ENCODE results near the gene LRRC38. TPM values are rescaled to one million over a fixed set of nuclear protein-coding genes. Genes with fewer than 3 reads are reported as not detected.

Gene LRRC38
- total RNA-seq, 2 donors from 2014 or later, result 0.46 to 0.51 TPM

DNA sequence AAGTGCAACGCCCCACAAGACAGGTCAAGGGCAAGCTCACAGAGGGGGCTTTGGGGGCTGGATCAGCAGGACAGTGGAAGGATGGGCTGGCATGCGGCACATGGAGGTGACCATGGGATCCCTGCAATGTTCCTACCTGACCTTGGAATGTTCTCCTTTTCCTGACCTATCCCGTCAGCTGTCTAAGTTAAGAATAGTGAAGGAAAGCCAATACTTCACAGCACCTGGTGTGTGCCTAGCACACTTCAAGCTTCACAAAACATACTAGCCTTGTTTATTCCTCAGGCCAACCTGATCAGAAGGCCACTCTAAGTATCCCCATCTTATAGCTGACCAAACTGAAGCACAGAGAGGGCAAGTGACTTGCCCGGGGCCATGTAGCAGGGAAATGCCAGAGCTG, 31.2 kb downstream of the LRRC38 start:
- no peaks in the 10 kb centered on the region for H3K4me1 Mint-ChIP-seq
- Histone ChIP-seq H3K9me3 (ENCODE audit: control insufficient read depth, low read length) (no peaks in the 10 kb centered on the region), H3K4me1 (ENCODE audit: control insufficient read depth, insufficient read depth, low read length) (no peaks in the 10 kb centered on the region), H3K9ac (ENCODE audit: extremely low read depth, low read length, poor library complexity, severe bottlenecking) (no peak overlapping the region), H3K27me3 (ENCODE audit: control insufficient read depth, insufficient read depth, low read length, poor library complexity, severe bottlenecking) (no peaks in the 10 kb centered on the region), H3K4me3 (ENCODE audit: low read length) (no peak overlapping the region), H3K27ac (ENCODE audit: low read depth, low read length) (no peak overlapping the region), H3K36me3 (ENCODE audit: control insufficient read depth, insufficient read depth, low read length) (no peaks in the 10 kb centered on the region)
- WGBS, 2 experiments (ENCODE audit: insufficient coverage in 1 of 2, insufficient read length in 1 of 2), result 62 to 81% methylated on average over 2 to 4 of the region's 4 CpGs
- H3K4me3 Mint-ChIP-seq, result no peak overlapping the region
- TF ChIP-seq, protein P1, sequence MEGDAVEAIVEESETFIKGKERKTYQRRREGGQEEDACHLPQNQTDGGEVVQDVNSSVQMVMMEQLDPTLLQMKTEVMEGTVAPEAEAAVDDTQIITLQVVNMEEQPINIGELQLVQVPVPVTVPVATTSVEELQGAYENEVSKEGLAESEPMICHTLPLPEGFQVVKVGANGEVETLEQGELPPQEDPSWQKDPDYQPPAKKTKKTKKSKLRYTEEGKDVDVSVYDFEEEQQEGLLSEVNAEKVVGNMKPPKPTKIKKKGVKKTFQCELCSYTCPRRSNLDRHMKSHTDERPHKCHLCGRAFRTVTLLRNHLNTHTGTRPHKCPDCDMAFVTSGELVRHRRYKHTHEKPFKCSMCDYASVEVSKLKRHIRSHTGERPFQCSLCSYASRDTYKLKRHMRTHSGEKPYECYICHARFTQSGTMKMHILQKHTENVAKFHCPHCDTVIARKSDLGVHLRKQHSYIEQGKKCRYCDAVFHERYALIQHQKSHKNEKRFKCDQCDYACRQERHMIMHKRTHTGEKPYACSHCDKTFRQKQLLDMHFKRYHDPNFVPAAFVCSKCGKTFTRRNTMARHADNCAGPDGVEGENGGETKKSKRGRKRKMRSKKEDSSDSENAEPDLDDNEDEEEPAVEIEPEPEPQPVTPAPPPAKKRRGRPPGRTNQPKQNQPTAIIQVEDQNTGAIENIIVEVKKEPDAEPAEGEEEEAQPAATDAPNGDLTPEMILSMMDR (conservative IDR thresholded peaks at IDR 0.05), result no peak
- no peak overlapping the region for H3K27ac Mint-ChIP-seq
- H3K27me3 Mint-ChIP-seq (ENCODE audit: insufficient read depth), result peaks cover 41% of the 10 kb centered on the region
- no peak for DNase-seq
- H3K36me3 Mint-ChIP-seq (ENCODE audit: low read depth), result no peaks in the 10 kb centered on the region
- peaks cover 4% of the 10 kb centered on the region for H3K9me3 Mint-ChIP-seq

DNA sequence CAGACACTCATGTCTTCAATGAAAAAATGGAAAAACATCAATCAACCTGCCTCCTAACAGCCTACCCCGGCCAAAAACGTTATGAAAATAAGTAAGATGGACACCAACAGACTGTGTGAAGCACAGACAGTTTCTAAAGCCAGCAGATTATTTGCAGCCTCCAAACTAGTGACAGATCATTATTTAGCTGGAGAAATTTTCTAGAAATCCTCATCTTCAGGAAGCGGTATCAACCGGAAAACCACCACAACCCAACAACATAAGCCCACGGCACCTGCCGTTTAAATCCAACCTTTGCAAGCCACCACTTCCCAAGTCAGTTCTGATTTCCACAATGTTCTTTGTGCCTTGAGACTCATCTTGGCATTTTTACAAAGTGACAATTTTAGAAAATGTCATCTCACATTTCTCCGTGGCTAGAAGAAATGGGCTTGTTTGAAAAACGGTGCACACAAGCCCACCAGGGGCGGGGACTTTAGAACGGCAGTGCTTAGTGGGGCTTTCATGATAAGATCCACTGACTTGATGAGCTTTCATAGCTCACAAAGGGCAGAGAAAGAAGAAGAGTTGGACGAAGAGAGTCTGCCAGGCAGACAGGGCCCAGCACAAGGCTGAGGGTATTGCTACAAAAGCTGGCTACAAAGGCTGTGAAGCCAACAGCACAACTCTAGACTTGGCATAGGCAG, 34.5 kb downstream of the LRRC38 start:
- H3K9me3 ChIP-seq (ENCODE audit: control insufficient read depth, low read length), result no peaks in the 10 kb centered on the region
- no peak overlapping the region for H3K27ac ChIP-seq (ENCODE audit: low read depth, low read length)
- Mint-ChIP-seq H3K27ac (no peak overlapping the region), H3K9me3 (peaks cover 21% of the 10 kb centered on the region), H3K36me3 (ENCODE audit: low read depth) (no peaks in the 10 kb centered on the region), H3K27me3 (ENCODE audit: insufficient read depth) (peaks cover 18% of the 10 kb centered on the region), H3K4me3 (no peak overlapping the region), H3K4me1 (no peaks in the 10 kb centered on the region)
- no peaks in the 10 kb centered on the region for H3K4me1 ChIP-seq (ENCODE audit: control insufficient read depth, insufficient read depth, low read length)
- no peaks in the 10 kb centered on the region for H3K27me3 ChIP-seq (ENCODE audit: control insufficient read depth, insufficient read depth, low read length, poor library complexity, severe bottlenecking)
- no peak for DNase-seq
- TF ChIP-seq, protein P1 (conservative IDR thresholded peaks at IDR 0.05), result no peak
- H3K4me3 ChIP-seq (ENCODE audit: low read length), result no peak overlapping the region
- no peak overlapping the region for H3K9ac ChIP-seq (ENCODE audit: extremely low read depth, low read length, poor library complexity, severe bottlenecking)
- H3K36me3 ChIP-seq (ENCODE audit: control insufficient read depth, insufficient read depth, low read length), result no peaks in the 10 kb centered on the region
- 82 to 85% methylated on average over 8 to 11 of the region's 11 CpGs for WGBS, 2 experiments (ENCODE audit: insufficient coverage in 1 of 2, insufficient read length in 1 of 2)

DNA sequence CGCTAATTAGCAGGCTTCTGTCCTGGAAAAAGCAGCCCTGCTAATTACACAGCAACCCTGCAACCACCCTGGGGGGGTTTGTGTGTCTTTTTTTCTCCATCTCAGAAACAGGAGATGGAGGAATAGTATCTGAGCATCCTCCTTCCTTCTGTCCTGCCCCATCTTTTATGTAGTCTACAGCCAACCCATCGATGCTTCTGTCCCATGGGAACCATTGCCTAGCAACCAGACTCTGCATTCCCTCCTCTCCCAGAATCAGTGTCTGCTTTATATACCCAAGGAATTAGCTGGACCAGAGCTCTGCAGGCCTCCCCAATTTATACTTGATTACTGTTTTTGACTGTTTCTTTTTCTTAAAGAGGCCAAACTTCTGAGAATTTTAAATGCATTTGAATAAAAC, 35.1 kb downstream of the LRRC38 start:
- Mint-ChIP-seq H3K4me1 (no peaks in the 10 kb centered on the region), H3K27me3 (ENCODE audit: insufficient read depth) (peaks cover 13% of the 10 kb centered on the region), H3K9me3 (peaks cover 21% of the 10 kb centered on the region), H3K4me3 (no peak overlapping the region), H3K36me3 (ENCODE audit: low read depth) (no peaks in the 10 kb centered on the region), H3K27ac (no peak overlapping the region)
- TF ChIP-seq, protein P1 (conservative IDR thresholded peaks at IDR 0.05), result no peak
- Histone ChIP-seq H3K4me3 (ENCODE audit: low read length) (no peak overlapping the region), H3K9ac (ENCODE audit: extremely low read depth, low read length, poor library complexity, severe bottlenecking) (no peak overlapping the region), H3K36me3 (ENCODE audit: control insufficient read depth, insufficient read depth, low read length) (no peaks in the 10 kb centered on the region), H3K27ac (ENCODE audit: low read depth, low read length) (no peak overlapping the region), H3K9me3 (ENCODE audit: control insufficient read depth, low read length) (no peaks in the 10 kb centered on the region), H3K4me1 (ENCODE audit: control insufficient read depth, insufficient read depth, low read length) (no peaks in the 10 kb centered on the region), H3K27me3 (ENCODE audit: control insufficient read depth, insufficient read depth, low read length, poor library complexity, severe bottlenecking) (no peaks in the 10 kb centered on the region)
- no peak for DNase-seq
- WGBS, 2 experiments (ENCODE audit: insufficient coverage in 1 of 2, insufficient read length in 1 of 2), result 75 to 81% methylated on average over 1 to 2 of the region's 2 CpGs
